SHP77 treated with DMSO at 0.1 percent for 48 hours (cell line): ENCODE results near the gene TDRD9.

Source experiments
- DNase-seq: peaks from one replicate; lab custom pipeline; 2025; lab: John Stamatoyannopoulos, UW

Gene TDRD9

GRCh38 chr14:103890821-103891666, 37.2 kb upstream of the TDRD9 start:
- DNase-seq, result no peak

DNA sequence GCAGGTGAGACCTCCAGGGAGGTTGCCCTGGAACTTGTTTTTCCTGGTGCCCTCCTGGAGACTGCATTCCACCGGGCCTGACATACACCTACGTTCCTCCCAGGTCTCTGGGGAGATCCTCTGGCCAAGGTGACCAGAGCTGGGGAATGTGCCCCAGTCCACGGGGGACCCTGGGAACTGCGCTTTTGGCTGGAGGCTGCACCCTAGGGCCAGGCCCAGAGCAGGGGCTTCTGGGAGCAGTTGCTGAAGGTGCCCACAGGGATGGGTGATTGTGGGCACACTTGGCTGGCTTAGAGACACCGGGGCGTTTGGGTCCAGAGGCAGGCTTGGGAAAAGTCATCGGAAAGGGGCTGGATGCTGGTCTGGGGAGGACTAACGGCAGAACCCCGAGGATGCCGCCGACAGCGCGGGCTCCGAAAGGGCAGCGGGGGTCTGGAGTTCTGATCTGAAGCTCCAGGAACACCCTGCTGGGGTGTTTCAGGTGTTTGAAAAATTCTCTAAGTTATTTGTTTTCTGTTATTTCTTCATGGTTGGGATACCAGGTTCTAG, 36.5 kb upstream of the TDRD9 start:
- DNase-seq, result no peak

DNA sequence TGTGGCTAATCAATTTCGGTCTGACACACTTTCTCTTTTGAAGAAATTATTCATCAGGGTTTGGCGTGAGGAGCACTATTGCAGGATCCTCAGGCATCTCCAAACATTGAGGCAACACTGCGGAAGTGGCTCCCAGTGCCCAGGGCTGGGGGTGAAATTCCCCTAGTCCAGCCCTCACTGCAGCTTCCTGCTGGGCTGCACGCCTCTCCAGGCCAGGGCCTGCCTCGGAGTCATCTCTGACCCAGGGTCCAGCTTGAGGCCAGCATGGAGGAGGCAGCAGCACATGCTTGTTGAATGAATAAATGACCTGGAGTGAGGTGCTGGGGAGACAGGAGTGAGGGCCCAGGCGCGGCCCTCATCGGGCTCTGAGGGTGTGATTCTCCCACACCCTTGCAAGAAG, 36.0 kb upstream of the TDRD9 start:
- DNase-seq, result no peak

DNA sequence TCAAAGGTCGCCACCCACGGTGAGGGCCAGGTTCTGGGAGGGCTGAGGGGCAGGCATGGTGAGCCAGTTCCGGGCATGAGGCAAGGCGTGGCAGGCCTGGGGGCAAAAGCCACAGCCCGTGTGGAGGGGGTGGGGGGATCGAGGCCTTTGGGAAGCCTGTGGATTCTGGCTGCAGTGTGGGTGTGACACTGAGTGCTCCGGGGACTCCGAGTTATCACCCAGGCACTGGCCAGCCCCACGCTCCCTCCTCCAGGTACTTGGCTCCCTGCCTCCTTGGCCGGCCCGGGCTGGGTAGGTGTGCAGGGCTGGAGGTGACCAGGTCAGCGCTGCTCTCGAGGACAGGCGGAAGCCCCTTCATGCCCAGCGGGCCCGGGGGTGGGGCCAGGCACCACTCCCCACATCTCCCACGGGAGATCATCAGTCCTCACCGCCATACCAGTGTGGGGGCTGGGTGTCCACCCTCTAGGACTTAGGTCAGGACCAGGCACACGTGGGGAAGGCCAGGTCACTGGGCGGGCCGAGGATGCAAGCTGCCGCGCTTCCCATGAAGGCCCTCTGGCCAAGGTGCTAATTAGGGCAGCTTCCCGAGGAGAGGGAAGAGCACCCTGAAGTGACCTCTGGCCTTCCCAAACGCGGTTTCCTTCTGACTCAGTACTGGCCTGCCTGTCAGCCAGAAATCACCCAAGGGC, 34.1 kb upstream of the TDRD9 start:
- no peak for DNase-seq

DNA sequence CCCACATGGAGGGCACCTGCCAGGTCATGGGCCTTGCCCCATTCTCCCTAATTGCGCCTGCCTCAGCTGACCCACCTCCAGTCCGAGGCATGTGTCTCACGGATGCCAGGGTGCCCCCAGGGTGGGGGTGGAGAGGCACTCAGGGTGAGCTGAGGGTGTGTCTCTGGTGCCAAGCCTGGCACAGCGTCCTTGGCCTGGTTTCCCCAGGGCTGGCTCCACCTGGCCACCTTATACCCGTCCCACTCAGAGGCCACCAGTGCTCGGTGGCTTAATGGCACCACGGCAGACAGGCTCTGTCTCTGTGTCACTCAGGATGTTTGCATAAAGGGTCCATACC, 33.6 kb upstream of the TDRD9 start:
- no peak for DNase-seq

DNA sequence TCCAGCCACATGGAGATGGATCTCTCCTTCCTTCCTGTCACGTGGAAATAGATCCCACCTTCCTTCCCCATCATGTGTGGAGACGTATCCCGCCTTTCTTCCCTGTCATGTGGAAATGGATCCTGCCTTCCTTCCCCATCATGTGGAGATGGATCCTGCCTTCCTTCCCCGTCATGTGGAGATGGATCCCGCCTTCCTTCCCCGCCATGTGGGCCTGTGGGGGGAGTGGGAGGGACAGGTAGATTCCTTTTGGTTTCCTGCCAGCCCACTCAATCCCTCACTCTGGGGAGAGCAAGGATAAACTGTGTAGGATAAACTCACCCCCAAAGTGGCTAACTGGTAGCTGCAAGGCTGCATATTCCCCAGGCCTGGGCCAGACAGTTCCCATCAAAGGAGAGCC, 31.7 kb upstream of the TDRD9 start:
- DNase-seq, result no peak

DNA sequence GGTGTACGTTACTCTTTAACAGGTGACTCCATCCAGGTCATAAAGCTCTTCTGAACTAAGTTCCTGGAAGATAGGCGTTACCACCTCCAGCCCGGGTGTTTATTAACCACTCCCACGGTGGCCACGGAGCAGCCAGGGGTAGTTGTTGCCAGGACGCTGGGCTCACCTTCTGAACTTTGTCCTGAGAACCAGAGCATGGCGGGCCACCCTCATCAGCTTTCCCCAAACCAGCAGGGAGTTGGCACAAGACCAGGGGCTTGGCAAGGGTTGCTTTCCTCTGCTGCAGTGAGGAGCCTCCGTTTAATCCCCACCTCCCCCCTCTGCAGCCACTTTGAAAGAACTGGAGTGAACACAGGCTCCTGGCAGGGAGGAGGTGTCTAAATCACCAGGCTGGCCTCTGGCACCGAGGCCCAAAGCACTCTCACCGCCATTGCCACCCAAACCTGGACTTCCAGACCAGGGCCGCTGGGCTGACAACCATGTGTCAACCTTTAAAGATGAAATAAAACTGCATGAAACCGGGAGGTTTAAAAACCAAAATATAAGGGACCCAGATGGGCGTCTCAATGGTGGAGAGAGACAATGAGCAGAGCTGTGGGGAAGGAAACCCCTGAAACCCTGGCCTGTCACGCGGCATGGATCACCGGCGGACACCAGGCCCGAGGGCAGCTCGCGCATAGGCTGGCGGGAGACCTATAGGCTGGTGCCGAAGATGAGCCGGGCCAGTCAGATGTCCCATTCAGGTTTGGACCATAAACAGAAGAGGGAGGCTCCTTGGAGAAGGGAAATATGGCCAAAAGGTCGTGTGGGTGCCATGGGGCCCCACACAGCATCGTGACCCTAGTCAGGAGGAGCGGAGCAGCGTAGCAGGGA, 30.9 kb upstream of the TDRD9 start:
- no peak for DNase-seq

DNA sequence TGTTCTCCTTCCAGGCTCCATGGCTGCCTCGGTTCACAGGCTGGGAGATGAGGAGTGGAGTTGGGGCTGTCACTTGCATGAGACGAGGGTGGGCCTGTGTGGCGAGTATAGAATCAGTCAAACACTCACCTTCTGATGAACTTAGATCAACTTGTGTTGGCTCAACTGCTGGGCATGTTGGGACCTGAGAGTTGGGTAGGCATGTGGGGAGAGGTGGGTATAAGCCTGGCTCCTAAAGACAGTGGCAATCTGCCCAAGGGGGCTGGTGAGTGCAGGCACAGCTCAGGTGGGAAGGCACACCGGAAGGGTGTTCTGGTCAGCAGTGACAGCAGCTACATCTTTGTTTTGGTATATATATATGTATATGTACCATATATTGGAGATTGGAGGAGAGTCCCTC, 30.1 kb upstream of the TDRD9 start:
- no peak for DNase-seq

DNA sequence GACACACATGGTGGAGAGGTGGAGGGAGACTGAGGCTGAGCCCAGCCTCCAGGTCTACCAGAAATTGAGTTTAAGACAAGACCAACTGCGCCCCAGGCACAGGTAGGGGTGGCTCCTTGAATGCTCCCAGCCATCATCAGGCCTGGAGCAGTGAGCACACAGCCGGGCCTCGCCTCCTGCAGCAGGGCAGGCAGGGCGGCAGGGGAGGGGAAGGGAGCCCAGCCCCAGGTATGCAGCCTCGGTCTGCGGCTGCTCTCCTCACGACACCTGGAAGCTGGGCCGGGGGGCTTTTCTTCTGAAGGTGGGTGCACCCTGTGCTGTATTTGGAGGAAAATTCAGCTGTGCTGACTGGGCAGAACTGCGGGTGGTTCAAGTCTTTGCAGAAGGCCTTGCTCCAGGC, 29.5 kb upstream of the TDRD9 start:
- DNase-seq, result no peak

DNA sequence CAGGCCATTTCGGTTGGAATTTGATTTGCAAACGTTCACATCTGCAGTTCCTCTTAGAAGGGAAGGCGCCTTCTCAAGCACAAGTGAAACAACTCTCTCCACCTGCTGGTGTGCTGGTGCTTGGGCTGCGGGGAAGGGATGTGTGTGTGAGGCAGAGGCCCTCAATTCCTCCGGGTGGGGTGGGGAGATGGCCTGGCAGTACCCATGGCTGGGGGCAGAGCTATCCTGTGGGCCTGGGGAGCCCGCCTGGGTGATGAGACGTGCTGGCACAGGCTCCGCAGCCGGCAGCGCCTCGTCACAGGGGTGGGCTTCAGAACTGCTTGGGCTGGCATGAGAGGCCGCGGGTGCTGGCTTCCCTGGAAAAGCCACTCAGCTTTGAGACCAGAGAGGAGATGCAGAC, 28.9 kb upstream of the TDRD9 start:
- no peak for DNase-seq

- no peak for DNase-seq
Observed at GRCh38 chr14:103899833-103900232, 28.4 kb upstream of the TDRD9 start.

DNA sequence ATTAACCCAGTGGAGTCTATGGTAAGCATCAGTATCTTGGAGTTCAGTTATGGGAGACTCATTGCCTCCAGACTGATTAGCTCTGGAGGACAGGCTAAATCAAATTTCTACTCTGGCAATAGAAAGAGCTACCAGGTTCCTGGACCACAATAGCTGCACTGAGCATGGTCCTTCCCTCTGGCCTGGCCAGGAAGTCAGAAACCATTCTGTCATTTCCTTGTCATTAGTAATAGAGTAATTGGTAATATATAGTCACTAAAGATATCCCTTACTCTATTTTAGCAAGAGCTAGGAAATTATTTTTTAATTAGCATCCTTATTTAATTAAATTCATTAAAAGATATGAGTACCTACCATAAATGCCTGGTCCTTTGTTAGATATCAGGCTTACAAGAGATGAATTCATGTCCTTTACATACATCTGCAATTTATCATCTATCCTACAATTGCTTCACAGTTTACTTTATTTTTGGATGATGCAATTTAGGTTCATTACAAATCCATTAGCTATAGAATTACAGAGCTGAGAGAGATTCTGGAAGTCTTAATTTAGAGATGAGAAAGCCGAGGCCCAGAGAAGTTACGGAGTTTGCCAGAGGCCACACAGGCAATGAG, 23.7 kb upstream of the TDRD9 start:
- no peak for DNase-seq

DNA sequence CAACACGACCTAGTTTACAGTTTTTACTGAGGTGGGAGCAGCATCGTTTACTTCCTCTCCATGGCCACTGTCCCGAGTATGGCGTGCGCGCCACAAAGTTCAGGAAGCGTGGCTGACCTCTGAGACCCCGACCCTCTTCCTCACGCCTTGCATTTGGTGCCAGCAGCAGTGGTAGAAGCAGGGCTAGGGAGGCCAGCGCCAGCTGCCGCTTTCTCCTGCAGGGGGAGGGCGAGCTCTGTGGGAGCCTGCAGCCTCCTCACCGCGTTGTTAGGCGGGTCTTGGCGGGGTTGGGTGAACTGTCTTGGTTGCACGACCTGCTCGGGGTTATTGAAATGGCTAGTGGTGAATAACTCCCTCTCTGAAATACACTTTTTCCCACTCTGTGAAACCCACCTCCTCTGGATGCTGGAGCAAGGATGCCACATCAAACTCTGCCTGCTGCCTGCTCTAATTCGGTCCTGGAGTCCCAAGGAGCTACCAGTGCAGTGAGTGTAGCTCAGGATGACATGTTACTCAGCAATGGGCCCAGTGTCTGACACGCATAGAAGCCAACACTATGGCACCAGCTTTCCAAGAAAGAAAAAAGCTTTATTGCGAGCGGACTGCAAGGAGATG, 22.3 kb upstream of the TDRD9 start:
- no peak for DNase-seq

GRCh38 chr14:103908580-103908979, 19.7 kb upstream of the TDRD9 start:
- no peak for DNase-seq

GRCh38 chr14:103909531-103910261, 18.6 kb upstream of the TDRD9 start:
- no peak for DNase-seq

GRCh38 chr14:103910262-103910935, 17.9 kb upstream of the TDRD9 start:
- peak; percentile 34 for DNase-seq

DNA sequence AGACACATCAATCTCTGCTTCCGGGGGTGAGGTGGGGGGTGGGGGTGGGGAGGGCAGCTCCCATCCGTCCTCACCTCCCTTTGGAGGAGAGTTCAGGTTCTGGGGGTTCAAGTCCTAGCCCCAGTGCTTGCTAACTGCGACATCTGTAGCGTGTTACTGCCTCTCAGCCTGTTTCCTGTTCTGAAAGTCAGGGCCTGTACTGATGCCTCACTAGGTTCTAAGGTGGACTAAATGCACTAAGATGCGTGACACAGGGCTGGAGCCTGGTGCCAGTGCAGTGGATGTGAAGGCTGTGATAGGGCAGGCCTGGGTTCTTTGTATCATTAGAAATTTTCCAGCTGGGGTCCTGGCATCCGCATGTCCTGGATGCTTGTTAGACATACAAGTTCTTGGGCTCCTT, 17.3 kb upstream of the TDRD9 start:
- DNase-seq, result no peak

DNA sequence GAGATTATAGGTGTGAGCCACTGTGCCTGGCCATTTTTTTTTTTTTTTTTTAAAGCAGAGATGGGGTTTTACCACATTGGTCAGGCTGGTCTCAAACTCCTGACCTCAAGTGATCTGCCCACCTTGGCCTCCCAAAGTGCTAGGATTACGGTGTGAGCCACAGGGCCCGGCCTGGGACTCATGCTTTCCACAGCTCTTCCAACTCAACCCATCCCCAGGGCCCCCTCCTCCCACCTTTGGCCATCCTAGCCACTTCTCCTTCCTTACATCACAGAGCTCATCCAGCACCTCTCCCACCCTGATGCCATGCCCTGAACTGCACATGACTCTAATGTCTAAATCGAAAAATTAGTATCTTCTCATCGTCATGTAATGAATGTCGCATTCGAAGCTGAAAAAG, 12.6 kb upstream of the TDRD9 start:
- DNase-seq, result no peak

GRCh38 chr14:103916636-103917262, 11.5 kb upstream of the TDRD9 start:
- no peak for DNase-seq
